Upper lobe of left lung (tissue), 4 donors: ENCODE results near the gene PJA1.

Experiments used
- EP300 ChIP-seq, 4 donors: sonication (generic); formaldehyde crosslinking; IDR thresholded peaks; one replicate each; pipeline ENCODE4 v1.5.1; 2017; ENCODE audit warnings: antibody characterized with exemption in 4 of 4, control low read depth in 2 of 4
- POLR2A ChIP-seq, 4 donors: fragments of 450-650 bp; IDR thresholded peaks; one replicate each; pipeline ENCODE4 v1.5.1; 2016 to 2017; ENCODE audit warnings: antibody characterized with exemption in 4 of 4, mild to moderate bottlenecking in 2 of 4
- POLR2AphosphoS5 ChIP-seq, 2 donors: sonication (generic); formaldehyde crosslinking; IDR thresholded peaks; one replicate each; pipeline ENCODE4 v1.5.1; 2017; ENCODE audit warnings: antibody characterized with exemption in 2 of 2
- TF ChIP-seq, protein P1 (sequence below), 6 experiments: fragments of 450-650 bp in 4 of 6; fragments of 200-600 bp in 2 of 6; sonication (generic) in 2 of 6; IDR thresholded peaks; one replicate each; pipeline ENCODE4 v1.5.1; 2016 to 2019; ENCODE audit warnings: antibody characterized with exemption in 6 of 6

DNA sequence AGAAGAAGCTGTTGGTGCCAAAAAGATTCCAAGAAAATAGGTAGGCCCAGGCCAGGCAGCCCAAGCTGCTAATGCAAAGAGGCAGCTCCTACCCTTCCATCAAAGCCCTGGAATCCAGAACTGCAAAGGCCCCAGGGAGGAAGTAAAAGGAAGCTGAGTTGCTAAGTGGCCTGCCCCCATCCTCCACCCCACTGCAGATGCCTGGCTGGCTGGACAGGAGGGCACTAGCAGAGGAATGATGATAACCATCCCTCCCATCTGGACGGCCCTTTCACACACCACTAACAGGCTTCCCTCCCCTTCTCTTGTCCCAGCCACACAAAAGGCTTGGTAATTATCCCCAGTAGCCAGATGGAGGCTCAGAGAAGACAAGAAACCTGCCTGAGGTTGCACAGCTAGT lies 32.4 kb upstream of the PJA1 start:
- TF ChIP-seq, protein P1, sequence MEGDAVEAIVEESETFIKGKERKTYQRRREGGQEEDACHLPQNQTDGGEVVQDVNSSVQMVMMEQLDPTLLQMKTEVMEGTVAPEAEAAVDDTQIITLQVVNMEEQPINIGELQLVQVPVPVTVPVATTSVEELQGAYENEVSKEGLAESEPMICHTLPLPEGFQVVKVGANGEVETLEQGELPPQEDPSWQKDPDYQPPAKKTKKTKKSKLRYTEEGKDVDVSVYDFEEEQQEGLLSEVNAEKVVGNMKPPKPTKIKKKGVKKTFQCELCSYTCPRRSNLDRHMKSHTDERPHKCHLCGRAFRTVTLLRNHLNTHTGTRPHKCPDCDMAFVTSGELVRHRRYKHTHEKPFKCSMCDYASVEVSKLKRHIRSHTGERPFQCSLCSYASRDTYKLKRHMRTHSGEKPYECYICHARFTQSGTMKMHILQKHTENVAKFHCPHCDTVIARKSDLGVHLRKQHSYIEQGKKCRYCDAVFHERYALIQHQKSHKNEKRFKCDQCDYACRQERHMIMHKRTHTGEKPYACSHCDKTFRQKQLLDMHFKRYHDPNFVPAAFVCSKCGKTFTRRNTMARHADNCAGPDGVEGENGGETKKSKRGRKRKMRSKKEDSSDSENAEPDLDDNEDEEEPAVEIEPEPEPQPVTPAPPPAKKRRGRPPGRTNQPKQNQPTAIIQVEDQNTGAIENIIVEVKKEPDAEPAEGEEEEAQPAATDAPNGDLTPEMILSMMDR (IDR thresholded peaks at IDR 0.05): no peak
- TF ChIP-seq POLR2A (IDR thresholded peaks at IDR 0.05): no peak
- TF ChIP-seq EP300 (IDR thresholded peaks at IDR 0.05): no peak
- TF ChIP-seq POLR2AphosphoS5 (IDR thresholded peaks at IDR 0.05): no peak
